ENCODE results near the gene RAB40AL. TPM values are rescaled to one million over a fixed set of nuclear protein-coding genes. Genes with fewer than 3 reads are reported as not detected.

The RAB40AL gene
- total and polyA plus RNA-seq, 2 donors (not counting 1 experiment from before 2014, with no cell fraction given) = 0.34 to 0.48 TPM

DNA sequence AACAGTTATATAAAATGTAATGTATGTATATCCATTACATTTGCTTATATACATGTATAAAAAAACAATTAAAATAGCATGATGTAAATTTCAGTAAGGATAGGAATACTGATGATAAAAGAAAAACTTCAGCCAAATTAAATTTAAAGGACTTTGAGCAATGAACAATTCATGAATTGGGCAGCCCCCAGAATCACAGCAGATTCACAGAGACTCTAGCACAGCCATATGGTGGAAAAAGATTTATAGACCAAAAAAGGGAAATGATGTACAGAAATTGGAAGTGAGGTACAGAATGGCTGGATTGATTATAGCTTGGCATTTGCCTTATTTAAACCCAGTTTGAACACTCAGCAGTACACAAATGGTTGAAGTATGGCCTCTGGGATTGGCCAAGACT is 34.7 kb upstream of the RAB40AL start:
- CTCF ChIA-PET = interaction anchor here (1.0 kb wide), 1 partner anchor 835 kb away, joined by 3 read pairs; no protein-coding TSS in a partner anchor
- H2AFZ ChIP-seq (ENCODE audit: insufficient read depth, low read depth, low read length, poor library complexity, severe bottlenecking) = no peak overlapping the region

More for the DNA sequence above, 34.7 kb upstream of the RAB40AL start:
- Histone ChIP-seq H3K79me2 (ENCODE audit: control insufficient read depth, insufficient read depth, low read length) (no peaks in the 10 kb centered on the region), H3K27me3 (replicated peaks in 1 of 4; ENCODE audit: control extremely low read depth in 1 of 4, control insufficient read depth in 3 of 4, insufficient read depth in 4 of 4, low read length in 3 of 4) (no peaks in the 10 kb centered on the region), H3K9ac (ENCODE audit: low read length) (no peak overlapping the region), H3K9me3 (ENCODE audit: control extremely low read depth in 1 of 3, control insufficient read depth in 2 of 3, insufficient read depth in 1 of 3, low read length in 2 of 3) (no peaks in the 10 kb centered on the region), H4K20me1 (ENCODE audit: control insufficient read depth, insufficient read depth, low read length, poor library complexity, severe bottlenecking) (no peaks in the 10 kb centered on the region), H3K4me3 (ENCODE audit: control extremely low read depth in 1 of 5, extremely low read depth in 1 of 5, insufficient read depth in 1 of 5, low read depth in 2 of 5, low read length in 4 of 5) (no peak overlapping the region), H3K36me3 (replicated peaks in 1 of 2; ENCODE audit: control extremely low read depth in 1 of 2, control insufficient read depth in 1 of 2, extremely low read depth in 1 of 2, insufficient read depth in 2 of 2, low read length in 1 of 2) (no peaks in the 10 kb centered on the region), H3K27ac (ENCODE audit: low read length in 2 of 2) (no peak overlapping the region), H3K4me1 (ENCODE audit: control insufficient read depth in 2 of 2, insufficient read depth in 2 of 2, low read length in 2 of 2) (peaks cover 0 to 3% of the 10 kb centered on the region in 2 donors), H3K4me2 (replicated peaks; ENCODE audit: low read depth, low read length, poor library complexity, severe bottlenecking) (no peak overlapping the region)
- Mint-ChIP-seq H3K4me3 (no peak overlapping the region), H3K27ac (no peak overlapping the region), H3K9me3 (ENCODE audit: insufficient read depth) (no peaks in the 10 kb centered on the region), H3K4me1 (peaks cover 4% of the 10 kb centered on the region), H3K27me3 (no peaks in the 10 kb centered on the region)
- POLR2A ChIA-PET = no interaction called here
- DNase-seq (no peak), ATAC-seq (ENCODE audit: low read depth) (no peak)
- intact Hi-C loops (cut with micrococcal nuclease) = no loop called here
- no peak for TF ChIP-seq CTCF (IDR thresholded peaks at IDR 0.05)
- TF ChIP-seq EZH2 (IDR thresholded peaks at IDR 0.05; ENCODE audit: borderline replicate concordance, insufficient read depth, low read depth, low read length, poor library complexity, severe bottlenecking) = no peak

Measured in B cell (primary cell).